ENCODE data around the gene E2F3. TPM values are rescaled to one million over a fixed set of nuclear protein-coding genes. Genes with fewer than 3 reads are reported as not detected.

E2F3 gene
- total RNA-seq, 1 donor from 2014 or later: 4.0 TPM

DNA sequence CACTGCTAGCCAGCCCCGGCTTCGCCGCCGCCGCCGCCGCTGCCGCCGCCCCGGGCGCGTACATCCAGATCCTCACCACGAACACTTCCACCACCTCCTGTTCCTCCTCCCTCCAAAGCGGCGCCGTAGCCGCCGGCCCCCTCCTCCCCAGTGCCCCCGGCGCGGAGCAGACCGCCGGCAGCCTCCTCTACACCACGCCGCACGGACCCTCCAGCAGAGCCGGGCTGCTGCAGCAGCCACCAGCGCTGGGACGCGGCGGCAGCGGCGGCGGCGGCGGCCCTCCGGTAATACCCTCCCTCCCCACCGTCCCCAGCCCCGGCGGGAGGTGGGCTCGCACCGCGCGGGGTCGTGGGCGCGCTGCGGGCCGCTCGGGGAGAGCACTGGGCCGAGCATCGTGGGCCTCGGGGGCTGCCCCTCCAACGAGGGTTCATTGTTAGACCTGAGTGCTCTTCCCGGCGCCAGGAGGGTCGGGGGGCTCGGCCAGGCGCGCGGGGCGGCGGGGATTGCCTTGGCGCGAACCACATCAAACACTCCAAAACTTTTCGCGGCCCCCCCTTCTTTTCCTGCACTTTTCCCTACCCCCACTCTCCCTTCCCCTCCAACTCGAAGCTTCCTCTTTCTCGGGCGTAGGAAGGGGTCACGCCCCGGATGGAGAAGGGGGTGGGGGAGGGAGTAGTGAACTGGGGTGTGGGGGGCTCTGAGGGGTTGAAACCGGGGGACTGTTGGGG is 827 bp downstream of the E2F3 start:
- peak; percentile 53 to 59 for DNase-seq (ENCODE audit: low read depth in 2 of 2)

DNA sequence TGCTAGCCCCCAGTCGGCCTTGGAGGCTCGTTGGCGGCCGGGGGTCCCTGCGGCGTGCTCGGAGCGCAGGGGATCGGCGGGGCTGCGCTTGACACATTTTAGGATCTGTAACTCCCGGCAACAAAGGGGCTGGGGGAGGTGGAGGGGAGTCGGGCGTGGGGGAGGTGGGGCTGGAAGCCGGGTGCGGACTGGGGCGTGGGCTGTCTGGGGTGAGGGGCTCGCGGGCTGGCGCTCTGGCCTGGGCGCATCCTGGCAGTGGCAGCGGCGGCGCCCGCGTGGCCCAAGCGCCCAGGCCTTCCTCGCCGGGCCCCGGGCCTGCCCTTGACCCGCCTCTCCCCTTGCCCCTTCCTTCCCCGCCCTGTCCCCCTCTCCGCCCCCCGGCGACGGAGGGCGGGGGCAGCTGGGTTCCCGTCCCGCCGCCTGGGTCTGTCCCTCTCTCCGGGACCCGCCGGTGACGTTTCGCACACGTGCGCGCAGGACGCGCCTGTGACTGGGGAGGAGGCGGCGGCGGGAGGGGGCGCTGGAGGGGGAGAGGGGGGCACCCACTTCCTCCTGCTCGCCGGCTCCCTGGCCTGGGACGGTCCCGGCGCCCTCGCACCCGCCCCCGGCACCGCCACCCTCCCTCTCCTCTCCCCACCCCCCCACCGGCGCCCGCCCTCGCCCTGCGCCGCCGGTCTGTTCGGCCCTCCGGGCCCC is 1.5 kb downstream of the E2F3 start:
- peak; percentile 92 to 95 for DNase-seq (ENCODE audit: low read depth in 2 of 2)

DNA sequence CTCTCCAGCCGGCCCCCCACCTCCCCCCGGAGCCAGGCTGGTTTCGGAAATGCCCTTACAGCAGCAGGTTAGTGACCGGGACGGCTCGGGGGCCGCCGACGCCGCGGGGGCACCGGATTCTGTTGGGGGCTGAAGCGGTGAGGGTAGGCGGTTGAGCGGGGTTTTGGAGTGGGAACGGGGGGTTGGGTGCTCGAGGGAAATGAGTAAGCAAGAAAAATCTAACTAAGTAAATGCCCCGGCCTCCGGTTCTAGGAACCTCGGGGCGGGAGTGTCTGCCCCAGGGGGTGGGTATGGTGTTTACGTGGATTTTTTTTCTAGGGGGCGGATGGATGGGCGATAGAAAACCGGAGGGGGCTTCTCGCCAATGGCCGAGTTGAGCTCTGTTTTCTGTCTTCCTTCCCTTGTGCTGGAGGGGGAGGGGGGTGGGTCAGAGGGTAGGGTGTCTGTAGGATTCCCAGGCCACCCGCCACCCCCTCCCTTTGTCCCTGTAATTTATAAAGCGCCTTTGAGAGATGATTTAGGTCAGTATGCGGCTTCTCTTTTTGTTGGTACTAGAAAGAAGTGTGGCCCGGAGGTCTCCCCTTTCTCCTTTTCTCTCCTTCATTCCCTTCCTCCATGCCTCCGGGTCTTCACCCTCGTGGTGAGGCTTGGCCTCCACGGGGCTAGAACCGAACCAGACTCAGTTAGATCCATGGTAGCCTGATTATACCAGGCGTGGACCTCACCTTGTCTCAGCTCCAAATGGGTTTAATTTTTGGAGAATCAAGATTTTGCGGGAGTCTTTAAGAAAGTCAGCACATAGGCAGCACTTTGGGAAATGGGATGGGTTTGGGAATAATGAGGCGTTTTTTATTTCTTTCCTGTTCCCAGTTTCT is 2.3 kb downstream of the E2F3 start:
- DNase-seq (ENCODE audit: low read depth in 2 of 2): peak; percentile 86 to 92

DNA sequence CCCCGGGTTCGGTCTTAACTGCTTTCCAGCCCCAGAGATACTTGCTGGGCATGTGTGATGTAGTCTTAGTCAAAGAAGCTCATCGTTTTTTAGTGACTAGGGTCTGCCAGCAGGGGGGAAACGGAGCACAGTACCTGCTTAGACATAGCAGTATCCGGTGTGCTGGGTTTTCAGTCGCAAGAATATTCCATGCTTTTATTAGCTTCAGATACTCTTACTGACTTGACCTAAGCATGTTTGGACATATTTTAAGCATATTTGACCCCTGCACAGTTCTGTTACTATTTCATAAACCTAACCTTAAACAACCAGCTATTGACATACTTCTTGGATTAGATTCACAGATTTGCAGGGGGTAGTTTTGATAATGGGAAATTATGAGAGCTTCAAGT is 3.0 kb downstream of the E2F3 start:
- peak; percentile 80 to 85 for DNase-seq (ENCODE audit: low read depth in 2 of 2)

DNA sequence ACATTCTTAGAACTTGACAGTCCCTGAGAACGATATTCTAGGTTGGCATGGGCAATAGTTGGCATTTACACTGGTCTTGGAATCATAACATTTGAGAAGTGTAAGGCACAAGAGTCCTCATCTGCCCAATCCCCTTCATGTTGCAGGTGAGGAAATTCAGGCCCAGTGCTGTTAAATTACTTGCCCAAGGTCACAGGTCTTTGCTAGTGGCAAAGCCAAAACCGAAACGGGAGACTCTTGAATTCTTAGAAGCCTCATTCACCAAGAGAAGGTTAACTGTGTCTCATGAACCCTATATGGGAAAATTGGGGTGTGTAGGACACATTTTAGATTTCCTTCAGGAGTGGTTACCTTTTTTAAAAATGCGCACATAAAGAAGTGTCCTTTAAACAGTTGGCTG is 7.2 kb downstream of the E2F3 start:
- DNase-seq (ENCODE audit: low read depth in 2 of 2): no peak

DNA sequence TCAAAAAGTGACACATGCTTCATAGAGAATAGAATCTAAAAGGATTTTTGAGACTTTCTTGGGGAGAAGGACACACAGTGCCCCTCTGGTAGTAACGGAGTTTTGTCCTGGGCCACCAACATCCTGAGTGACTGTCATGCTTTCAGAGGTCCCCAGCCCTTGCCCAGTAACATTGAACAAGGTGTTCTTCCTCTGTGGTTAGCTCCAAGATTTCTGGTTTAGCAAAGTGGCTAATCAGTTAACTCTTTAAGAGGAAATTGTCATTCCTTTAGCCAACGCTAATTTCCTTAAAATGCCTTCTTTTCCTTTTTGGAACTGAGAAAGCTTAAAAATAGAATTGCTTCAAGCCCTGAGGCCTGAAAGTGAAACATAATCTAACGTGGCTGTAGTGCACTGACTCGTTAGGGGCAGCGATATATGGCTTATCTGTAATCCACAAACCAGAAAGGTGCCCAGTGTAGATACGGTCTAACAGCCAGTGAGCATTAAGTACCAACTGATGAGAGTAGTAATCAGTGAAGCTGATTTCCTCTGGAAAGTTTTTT is 7.8 kb downstream of the E2F3 start:
- DNase-seq (ENCODE audit: low read depth in 2 of 2): peak in 1 of 2 donors; percentile 37

DNA sequence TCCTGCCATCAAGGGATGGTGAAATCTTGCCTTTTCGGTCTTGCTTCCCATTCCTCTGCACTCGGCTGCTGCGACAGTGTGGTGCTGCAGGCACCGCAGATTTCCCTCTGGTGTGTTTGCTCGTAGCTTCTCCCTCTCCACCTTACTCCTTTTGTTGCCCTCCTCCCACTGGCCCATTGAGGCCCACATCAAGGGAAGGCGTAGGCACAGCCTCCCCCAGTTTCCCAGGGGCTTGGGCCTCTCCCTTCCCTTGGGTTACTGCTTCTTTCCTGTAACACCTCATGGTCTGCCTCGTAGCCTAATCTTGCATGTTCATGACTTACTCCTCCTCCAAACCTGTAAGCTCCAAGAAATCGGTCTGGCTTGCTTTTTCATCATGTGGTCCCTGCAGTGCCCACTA is 9.9 kb downstream of the E2F3 start:
- DNase-seq (ENCODE audit: low read depth in 2 of 2): no peak

DNA sequence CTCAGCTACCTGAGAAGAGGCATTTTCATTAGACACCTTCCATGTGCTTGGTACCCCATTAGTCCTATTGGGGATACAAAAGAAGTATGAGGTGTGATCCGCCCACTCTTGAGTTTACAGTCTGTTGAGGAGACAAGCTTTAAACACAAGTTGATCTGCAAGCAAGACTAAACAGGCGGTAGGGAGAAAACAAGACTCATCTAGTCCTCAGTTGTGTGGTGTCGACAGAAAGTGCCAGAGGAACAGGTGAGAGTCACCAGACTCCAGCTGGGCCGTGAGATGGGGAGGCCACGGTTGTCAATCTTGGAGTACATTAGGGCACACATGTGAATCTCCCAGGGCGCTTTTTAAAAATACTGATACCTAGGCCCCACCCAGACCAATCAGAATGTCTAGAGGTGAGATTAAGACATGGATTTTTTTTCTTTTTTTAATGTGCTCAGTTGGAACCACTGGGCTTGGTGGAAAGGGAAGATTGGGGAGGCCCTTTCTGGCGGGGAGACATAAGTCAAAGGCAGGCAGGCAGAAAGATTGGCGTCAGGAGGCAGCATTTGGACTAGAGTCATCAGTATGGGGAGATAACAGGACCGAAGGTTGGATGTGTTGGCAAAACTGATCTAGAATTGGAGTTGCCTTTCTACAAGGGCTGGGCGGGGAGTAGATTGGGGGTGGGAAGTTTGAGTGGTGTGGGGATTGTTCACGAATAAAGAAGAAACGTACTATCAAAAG is 10.4 kb downstream of the E2F3 start:
- peak in 1 of 2 donors; percentile 11 for DNase-seq (ENCODE audit: low read depth in 2 of 2)

DNA sequence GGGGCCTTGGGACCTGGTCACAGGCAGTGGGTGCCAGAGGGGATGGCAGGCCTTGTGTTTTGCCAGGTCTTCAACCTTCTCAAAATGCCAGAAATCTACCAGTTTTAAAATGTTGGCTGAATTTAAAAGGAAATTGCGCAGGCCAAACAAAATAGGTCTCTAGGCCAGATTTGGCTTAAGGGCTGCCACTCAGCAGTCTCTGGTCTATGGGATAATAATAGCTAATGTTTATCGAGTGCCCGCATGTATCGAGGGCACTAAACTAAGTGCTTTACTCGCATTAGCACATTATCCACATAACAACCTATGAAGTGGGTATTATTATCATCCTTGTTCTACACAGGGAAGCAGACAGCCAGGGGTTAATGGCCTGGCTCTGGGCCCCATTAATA is 11.0 kb downstream of the E2F3 start:
- DNase-seq (ENCODE audit: low read depth in 2 of 2): peak in 1 of 2 donors; percentile 56

DNA sequence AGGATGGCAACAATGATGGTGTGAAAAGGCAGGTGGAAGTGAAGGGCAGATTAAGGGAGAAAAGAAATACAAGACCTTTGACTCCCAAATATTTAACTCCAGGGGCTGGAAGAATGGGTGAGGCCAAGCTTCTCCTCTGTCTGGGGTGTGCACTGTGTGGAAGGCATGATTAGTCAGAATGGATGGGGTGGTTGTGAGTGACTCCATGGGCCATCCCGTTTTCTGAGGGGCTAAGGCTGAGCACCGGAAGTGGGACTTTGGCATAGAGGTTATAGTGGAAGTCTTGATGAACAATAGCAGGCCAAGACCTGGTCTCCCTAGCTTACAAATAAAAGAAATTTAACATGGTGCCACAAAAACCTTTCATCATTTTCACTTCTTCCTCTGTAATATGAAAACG is 12.1 kb downstream of the E2F3 start:
- DNase-seq (ENCODE audit: low read depth in 2 of 2): no peak

DNA sequence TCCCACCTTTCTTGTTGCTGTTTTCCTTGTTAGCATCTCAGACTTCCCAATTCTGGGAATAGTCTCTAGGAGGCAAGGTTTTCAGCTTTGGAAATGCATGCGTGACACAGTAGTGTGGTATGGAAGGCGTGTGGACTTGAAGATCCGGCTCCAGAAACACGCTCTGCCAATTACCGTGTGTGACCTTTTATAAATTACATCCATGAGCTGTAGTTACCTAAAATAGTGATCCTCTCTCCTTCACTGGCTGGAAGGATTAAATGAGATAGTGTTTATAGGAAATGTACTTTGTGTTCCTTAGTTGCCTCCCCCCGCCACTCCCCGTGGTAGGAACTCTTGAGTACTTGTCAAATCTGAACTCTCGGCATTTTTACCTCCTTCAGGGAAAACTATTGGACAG is 13.0 kb downstream of the E2F3 start:
- no peak for DNase-seq (ENCODE audit: low read depth in 2 of 2)

DNA sequence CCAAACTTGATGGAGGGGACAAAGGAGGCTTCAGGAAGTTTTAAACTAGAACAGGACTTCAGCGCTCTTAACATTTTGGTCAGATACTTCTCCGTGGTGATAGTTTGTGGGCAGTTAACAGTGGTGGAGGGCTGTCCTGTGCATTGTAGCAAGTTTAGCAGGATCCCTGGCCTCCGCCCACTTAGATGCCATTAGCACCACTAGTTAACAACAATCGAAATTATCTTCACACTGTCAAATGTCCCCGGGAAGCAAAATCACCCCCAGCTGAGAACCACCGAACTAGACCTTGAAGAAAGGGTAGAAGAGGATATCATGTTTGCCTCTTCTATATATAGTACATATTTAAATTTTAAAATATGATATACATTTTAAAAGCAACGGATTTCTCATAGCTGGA is 13.6 kb downstream of the E2F3 start:
- no peak for DNase-seq (ENCODE audit: low read depth in 2 of 2)

DNA sequence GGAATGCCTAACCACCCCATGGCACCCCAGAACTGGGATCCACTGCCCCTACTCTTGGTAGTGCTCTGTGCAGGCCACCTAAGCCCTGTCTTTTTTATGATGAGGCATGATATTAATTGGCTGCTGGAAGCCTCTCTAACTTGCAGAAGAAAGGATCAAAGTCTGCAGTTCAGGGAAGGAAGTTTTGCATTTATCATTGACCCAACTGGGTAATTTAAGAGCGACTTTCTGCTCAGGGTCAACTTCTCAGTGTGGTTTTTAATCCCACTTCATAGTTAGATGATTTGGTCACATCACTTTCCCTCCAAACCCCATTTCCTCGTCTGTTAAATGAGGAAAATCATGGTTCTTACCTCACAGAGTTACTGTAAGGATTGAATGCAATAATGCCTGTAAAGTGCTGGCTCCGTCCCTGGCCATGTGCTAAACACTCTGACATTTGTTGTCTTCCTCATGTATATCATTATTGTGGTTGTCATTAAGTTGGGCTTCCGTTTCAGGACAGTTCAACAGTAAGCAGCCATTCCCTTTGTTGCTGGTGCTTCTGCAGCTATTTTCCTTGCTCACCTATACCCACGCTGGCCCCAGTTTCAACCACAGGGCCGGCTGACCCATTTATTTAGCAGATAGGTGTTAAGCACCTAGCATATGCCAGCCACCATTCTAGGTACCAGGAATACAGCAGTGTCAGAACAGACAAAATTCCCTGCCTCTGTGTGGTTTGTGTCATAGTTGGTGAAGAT is 14.2 kb downstream of the E2F3 start:
- DNase-seq (ENCODE audit: low read depth in 2 of 2): no peak

DNA sequence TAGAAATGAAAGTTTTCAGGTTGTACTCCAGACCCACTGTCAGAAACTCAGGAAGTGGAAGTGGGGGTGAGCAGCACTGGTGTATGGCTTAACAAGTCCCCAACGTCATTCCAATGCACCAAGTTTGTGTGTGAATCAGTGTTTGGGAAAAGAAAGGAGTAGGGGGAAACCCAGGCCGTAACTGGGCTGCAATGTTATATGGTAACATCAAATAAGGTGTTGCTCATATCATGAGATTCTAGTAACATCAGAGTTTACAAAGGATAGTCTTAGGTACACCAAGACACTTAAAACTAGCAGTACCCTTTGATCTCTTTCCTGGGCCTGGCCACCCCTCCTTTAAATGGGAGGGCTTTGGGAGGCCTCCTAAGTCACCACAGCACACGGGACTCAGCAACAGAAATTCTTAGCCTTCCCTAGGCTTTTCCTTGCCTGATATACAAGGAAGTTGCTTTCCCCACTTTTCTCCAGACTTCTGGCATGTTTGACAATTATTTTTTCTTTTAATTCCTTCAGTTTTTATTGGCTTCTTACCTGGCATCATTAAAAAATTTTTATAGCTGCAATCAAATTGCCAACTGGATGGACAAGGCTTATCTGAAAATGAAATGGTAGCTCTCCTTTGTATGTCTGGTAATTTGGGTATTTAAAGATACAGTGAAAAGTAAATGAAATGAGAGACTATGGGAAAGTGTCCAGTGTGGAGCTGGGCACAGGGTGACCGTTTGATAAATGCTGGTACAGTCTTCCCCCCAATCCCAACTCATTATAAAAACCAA is 15.1 kb downstream of the E2F3 start:
- peak in 1 of 2 donors; percentile 19 for DNase-seq (ENCODE audit: low read depth in 2 of 2)

DNA sequence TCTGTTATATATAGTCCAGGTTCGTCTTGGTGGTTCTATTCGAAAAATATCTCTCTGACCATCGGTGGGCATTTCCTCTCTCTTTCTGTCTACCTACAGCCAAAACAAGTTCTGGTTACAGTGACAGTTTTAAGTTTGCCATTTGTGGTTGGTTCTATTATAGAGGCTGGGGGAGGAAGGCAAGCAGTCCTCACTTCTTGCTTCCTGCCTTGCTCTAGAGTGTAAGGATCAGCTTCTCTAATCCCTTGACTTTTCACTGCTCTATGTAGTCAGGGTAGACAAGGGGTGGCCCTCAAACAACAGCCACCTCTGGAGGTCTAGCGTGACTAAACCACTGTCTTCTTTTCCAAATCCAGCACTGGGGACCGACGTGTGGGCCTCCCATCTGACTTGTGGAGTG is 16.1 kb downstream of the E2F3 start:
- no peak for DNase-seq (ENCODE audit: low read depth in 2 of 2)

DNA sequence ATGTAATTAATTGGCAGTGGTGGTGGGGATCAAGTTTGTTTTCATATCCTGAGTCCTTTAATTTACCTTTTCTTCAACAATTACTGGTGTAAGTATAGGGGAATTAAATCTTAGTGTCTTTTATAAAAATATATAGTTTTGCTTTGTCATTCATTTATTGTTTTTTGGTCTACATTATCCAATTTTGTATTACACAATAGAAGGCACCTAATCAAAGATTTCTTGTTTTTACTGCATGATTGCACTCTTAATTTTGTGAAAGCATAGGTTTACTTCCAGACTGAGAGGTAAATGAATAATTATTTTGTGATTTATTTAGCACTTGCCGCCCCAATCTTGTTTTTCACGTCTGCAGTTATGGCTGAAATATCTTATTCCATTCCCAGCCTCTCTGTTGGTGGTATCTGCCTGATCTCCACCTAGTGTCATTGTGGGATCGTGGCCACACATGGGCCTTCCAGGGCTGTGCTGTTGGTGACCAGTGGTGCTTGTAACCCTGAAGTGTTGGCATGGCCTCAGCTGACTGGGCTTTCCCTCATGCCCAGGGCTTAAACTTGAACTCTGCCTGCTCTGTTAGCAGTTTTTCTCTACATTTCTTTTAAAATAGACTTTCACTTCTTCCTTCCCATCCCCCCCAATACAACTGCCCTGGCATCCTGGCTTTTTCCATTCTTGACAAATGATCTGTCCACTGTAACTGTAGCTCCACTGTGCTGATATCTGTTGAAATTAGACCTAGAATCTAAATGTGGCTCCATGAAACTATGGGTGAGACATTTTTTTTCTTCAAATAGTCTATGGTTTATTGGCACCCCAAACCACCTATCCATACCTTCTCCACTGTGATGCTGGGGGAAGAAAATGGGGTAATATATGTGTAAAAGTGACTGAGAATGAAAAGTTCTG is 24.8 kb downstream of the E2F3 start:
- DNase-seq (ENCODE audit: low read depth in 2 of 2): no peak

DNA sequence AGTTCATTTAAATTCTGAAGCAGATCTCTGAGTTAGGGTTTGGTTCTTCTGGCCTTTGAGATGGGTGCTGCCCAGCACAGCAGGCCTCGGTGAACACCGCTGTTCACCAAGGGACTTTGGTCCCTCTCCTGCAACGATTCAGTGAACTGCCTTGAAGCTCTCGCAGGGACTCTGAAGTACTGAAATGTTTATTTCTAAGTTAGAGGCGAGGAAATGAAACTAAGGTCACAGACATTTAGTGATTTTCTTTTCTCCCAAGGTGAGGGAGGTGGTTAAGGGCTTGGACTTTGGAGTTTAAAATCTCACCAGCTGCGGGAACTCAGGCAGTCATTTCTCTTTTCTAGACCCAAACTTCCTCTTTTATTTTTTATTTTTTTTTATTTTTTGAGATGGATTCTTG is 26.2 kb downstream of the E2F3 start:
- DNase-seq (ENCODE audit: low read depth in 2 of 2): no peak

DNA sequence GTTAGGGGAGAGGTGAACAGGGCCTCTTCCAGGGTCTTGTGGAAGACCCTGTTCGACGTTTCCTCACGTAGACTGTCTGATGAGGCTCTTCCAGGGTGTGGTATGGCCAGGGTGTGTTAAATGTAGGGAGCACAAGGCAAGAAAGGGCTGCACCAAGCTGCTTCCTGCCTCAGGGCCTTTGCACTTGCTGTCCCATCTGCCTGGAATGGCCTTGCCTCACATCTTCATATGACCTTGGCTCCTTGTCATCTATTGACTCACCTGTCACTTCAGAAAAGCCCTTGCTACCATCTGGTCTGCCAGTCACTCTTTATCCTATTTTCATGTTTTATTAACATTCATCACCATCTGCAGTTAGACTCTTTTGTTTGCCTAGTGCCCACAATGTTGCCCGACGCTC is 31.0 kb downstream of the E2F3 start:
- no peak for DNase-seq (ENCODE audit: low read depth in 2 of 2)

DNA sequence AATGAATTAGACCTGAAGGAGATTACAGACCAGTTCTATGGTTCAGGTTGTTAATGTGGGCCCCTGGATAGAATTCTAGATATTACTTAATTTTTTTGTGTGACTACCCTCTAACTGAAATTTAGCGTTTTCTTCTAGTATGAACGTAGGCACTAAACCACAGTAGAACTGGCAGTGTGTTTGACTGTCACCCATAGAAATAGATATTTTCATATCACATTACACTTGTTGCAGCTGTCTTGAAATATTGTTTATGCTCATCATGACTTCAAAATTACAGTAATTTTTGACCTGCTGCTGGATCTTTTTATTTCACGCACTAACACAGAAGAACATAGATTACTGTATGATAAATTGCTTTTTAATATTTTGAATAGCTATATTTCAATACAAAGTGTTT is 31.6 kb downstream of the E2F3 start:
- no peak for DNase-seq (ENCODE audit: low read depth in 2 of 2)
